Stimulated activated naive CD4-positive, alpha-beta T cell (primary cell): ENCODE measurements around the gene CASZ1.

ENCODE experiments used
- DNase-seq, 6 experiments: peaks; one replicate each; lab custom pipeline; 2025; lab: John Stamatoyannopoulos, UW

The CASZ1 gene

GRCh38 chr1:10824821-10825540, 28.5 kb upstream of the CASZ1 start:
- DNase-seq = no peak

GRCh38 chr1:10823000-10823401, 26.6 kb upstream of the CASZ1 start:
- DNase-seq = no peak

GRCh38 chr1:10821388-10821787, 24.9 kb upstream of the CASZ1 start:
- no peak for DNase-seq

GRCh38 chr1:10820422-10820821, 24.0 kb upstream of the CASZ1 start:
- no peak for DNase-seq

- no peak for DNase-seq
Observed at GRCh38 chr1:10819198-10819901, 22.9 kb upstream of the CASZ1 start.

- DNase-seq = no peak
Observed at GRCh38 chr1:10818262-10819197, 22.1 kb upstream of the CASZ1 start.

- DNase-seq = no peak
Observed at GRCh38 chr1:10816743-10817369, 20.4 kb upstream of the CASZ1 start.

- DNase-seq = no peak
Observed at GRCh38 chr1:10816233-10816632, 19.8 kb upstream of the CASZ1 start.

GRCh38 chr1:10815858-10816195, 19.4 kb upstream of the CASZ1 start:
- no peak for DNase-seq

GRCh38 chr1:10814976-10815857, 18.8 kb upstream of the CASZ1 start:
- no peak for DNase-seq

GRCh38 chr1:10814312-10814711, 17.9 kb upstream of the CASZ1 start:
- DNase-seq = no peak

- no peak for DNase-seq
Observed at GRCh38 chr1:10813799-10814198, 17.4 kb upstream of the CASZ1 start.

GRCh38 chr1:10812387-10812915, 16.0 kb upstream of the CASZ1 start:
- DNase-seq = no peak

GRCh38 chr1:10808441-10808840, 12.0 kb upstream of the CASZ1 start:
- DNase-seq = no peak

GRCh38 chr1:10806966-10807365, 10.5 kb upstream of the CASZ1 start:
- DNase-seq = no peak

GRCh38 chr1:10803971-10804820, 7.8 kb upstream of the CASZ1 start:
- no peak for DNase-seq

- no peak for DNase-seq
Observed at GRCh38 chr1:10802944-10803715, 6.7 kb upstream of the CASZ1 start.

- DNase-seq = no peak
Observed at GRCh38 chr1:10800778-10801177, 4.3 kb upstream of the CASZ1 start.

- DNase-seq = no peak
Observed at GRCh38 chr1:10799726-10800125, 3.3 kb upstream of the CASZ1 start.
